ENCODE measurements around the gene CEP104.

- no peak for TF ChIP-seq CTCF (IDR thresholded peaks at IDR 0.05 in 8 of 11, conservative IDR thresholded peaks at IDR 0.05 in 3 of 11)
- TF ChIP-seq POLR2A (IDR thresholded peaks at IDR 0.05): no peak
These were observed 77.6 kb downstream of the CEP104 start for GRCh38 chr1:3779265-3779911.

All from spleen (tissue), 7 donors.